Suprapubic skin (tissue), 4 donors: ENCODE data around the gene ZDHHC13. TPM values are rescaled to one million over a fixed set of nuclear protein-coding genes. Genes with fewer than 3 reads are reported as not detected.

Experiments used
- DNase-seq, 2 donors: peaks; one replicate each; pipeline ENCODE4 v3.0.0-alpha.2; 2019; ENCODE audit warnings: low spot score in 2 of 2
- H3K27ac ChIP-seq: fragments of 200-600 bp; sonication (generic); one replicate; pipeline ENCODE4 v1.5.1; 2019
- H3K27me3 ChIP-seq: fragments of 200-600 bp; sonication (generic); one replicate; pipeline ENCODE4 v1.5.1; 2019
- H3K36me3 ChIP-seq: fragments of 200-600 bp; sonication (generic); one replicate; pipeline ENCODE4 v1.5.1; 2019
- H3K4me1 ChIP-seq: fragments of 200-600 bp; sonication (generic); one replicate; pipeline ENCODE4 v1.5.1; 2019
- H3K4me3 ChIP-seq: fragments of 200-600 bp; sonication (generic); one replicate; pipeline ENCODE4 v1.5.1; 2019; ENCODE audit warnings: mild to moderate bottlenecking
- H3K9me3 ChIP-seq: fragments of 200-600 bp; sonication (generic); one replicate; pipeline ENCODE4 v1.5.1; 2019
- EP300 ChIP-seq: sonication (generic); formaldehyde crosslinking; IDR thresholded peaks from one replicate; pipeline ENCODE4 v1.6.1; 2017; ENCODE audit warnings: antibody characterized with exemption
- POLR2A ChIP-seq, 2 donors: fragments of 450-650 bp; IDR thresholded peaks; one replicate each; pipeline ENCODE4 v1.6.1; 2017; ENCODE audit warnings: antibody characterized with exemption in 2 of 2, mild to moderate bottlenecking in 2 of 2, moderate library complexity in 2 of 2
- POLR2AphosphoS5 ChIP-seq, 3 donors: sonication (generic); formaldehyde crosslinking; IDR thresholded peaks; one replicate each; pipeline ENCODE4 v1.6.1; 2017; ENCODE audit warnings: antibody characterized with exemption in 3 of 3
- WGBS: methylation state at CpG from one replicate; pipeline ENCODE4 v1.1.5; 2018; 5-methylcytosine and 5-hydroxymethylcytosine counted together
- total RNA-seq, 4 donors: library from RNA; depleted of rRNA; stranded (reverse); fragments of >200 nt; gene quantifications; one replicate each; pipeline ENCODE4 v1.1.0, GENCODE V29; 2016
- TF ChIP-seq, protein P1 (sequence below), 2 donors: fragments of 200-600 bp in 1 of 2; fragments of 450-650 bp in 1 of 2; sonication (generic) in 1 of 2; IDR thresholded peaks; one replicate each; pipeline ENCODE4 v1.5.1; 2016 to 2019; ENCODE audit warnings: antibody characterized with exemption in 2 of 2, mild to moderate bottlenecking in 1 of 2, moderate library complexity in 1 of 2

The ZDHHC13 gene
- total RNA-seq, 4 donors from 2014 or later, result 23.8 to 74.6 (median 27.0) TPM

- H3K36me3 ChIP-seq, result no peaks in the 10 kb centered on the region
- no peaks in the 10 kb centered on the region for H3K9me3 ChIP-seq
- DNase-seq, result no peak
- no peak overlapping the region for H3K27ac ChIP-seq
- no peak overlapping the region for H3K4me3 ChIP-seq
- no peaks in the 10 kb centered on the region for H3K4me1 ChIP-seq
- no peak for TF ChIP-seq POLR2AphosphoS5 (IDR thresholded peaks at IDR 0.05)
- TF ChIP-seq EP300, result no peak
- TF ChIP-seq POLR2A (IDR thresholded peaks at IDR 0.05), result no peak
- TF ChIP-seq, protein P1, sequence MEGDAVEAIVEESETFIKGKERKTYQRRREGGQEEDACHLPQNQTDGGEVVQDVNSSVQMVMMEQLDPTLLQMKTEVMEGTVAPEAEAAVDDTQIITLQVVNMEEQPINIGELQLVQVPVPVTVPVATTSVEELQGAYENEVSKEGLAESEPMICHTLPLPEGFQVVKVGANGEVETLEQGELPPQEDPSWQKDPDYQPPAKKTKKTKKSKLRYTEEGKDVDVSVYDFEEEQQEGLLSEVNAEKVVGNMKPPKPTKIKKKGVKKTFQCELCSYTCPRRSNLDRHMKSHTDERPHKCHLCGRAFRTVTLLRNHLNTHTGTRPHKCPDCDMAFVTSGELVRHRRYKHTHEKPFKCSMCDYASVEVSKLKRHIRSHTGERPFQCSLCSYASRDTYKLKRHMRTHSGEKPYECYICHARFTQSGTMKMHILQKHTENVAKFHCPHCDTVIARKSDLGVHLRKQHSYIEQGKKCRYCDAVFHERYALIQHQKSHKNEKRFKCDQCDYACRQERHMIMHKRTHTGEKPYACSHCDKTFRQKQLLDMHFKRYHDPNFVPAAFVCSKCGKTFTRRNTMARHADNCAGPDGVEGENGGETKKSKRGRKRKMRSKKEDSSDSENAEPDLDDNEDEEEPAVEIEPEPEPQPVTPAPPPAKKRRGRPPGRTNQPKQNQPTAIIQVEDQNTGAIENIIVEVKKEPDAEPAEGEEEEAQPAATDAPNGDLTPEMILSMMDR (IDR thresholded peaks at IDR 0.05), result no peak
- no peaks in the 10 kb centered on the region for H3K27me3 ChIP-seq
- 41% methylated on average over 3 of the region's 3 CpGs for WGBS
These were observed 82.8 kb downstream of the ZDHHC13 start for GRCh38 chr11:19199771-19200170.

- Histone ChIP-seq H3K4me3 (no peak overlapping the region), H3K4me1 (no peaks in the 10 kb centered on the region), H3K9me3 (no peaks in the 10 kb centered on the region), H3K36me3 (no peaks in the 10 kb centered on the region), H3K27ac (no peak overlapping the region), H3K27me3 (no peaks in the 10 kb centered on the region)
- TF ChIP-seq EP300 (no peak), POLR2AphosphoS5 (IDR thresholded peaks at IDR 0.05) (no peak), POLR2A (IDR thresholded peaks at IDR 0.05) (no peak)
- TF ChIP-seq, protein P1 (IDR thresholded peaks at IDR 0.05), result no peak
- WGBS, result 32% methylated on average over 6 of the region's 6 CpGs
- no peak for DNase-seq
These were observed 83.6 kb downstream of the ZDHHC13 start for GRCh38 chr11:19200410-19201201.

GRCh38 chr11:19201737-19202605 lies 85.0 kb downstream of the ZDHHC13 start, which contains the start of gene CSRP3:
TSS of gene CSRP3 (minus strand) at chr11:19201983. CDS start at chr11:19192448, 9,535 bp downstream.
- no peak within 1 kb of the TSS for H3K27ac ChIP-seq
- TF ChIP-seq, protein P1 (IDR thresholded peaks at IDR 0.05), result no peak
- TF ChIP-seq POLR2AphosphoS5 (IDR thresholded peaks at IDR 0.05) (no peak), POLR2A (IDR thresholded peaks at IDR 0.05) (no peak), EP300 (no peak)
- no peak for DNase-seq
- H3K9me3 ChIP-seq, result no peaks in the 10 kb centered on the region
- WGBS, result 86% methylated on average over 7 of the region's 7 CpGs
- no peaks in the 10 kb centered on the region for H3K27me3 ChIP-seq
- no peaks in the 10 kb centered on the region for H3K4me1 ChIP-seq
- H3K36me3 ChIP-seq, result no peaks in the 10 kb centered on the region
- no peak within 1 kb of the TSS for H3K4me3 ChIP-seq

DNA sequence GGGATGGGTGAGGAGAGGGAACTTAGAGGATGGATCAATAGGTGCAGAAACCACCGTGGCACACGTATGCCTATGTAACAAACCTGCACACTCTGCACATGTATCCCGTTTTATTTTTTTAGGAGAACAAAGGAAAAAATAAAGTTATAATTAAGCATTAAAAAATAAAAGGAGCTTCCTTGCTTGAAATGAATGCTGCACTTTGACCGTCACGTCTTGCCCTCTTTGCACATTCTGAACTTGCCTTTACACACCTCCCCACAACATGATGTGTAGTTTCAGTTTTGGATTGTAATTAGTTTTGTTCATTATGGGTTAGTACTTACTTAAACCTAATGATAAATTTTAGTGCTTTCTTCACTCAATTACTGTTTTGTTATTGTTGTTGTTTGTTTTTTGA lies 87.9 kb downstream of the ZDHHC13 start:
- Histone ChIP-seq H3K4me1 (no peaks in the 10 kb centered on the region), H3K36me3 (no peaks in the 10 kb centered on the region), H3K27ac (no peak overlapping the region), H3K27me3 (no peaks in the 10 kb centered on the region), H3K9me3 (no peaks in the 10 kb centered on the region), H3K4me3 (no peak overlapping the region)
- TF ChIP-seq EP300 (no peak), POLR2AphosphoS5 (IDR thresholded peaks at IDR 0.05) (no peak), POLR2A (IDR thresholded peaks at IDR 0.05) (no peak)
- DNase-seq, result no peak
- WGBS, result 96% methylated on average over 5 of the region's 5 CpGs

DNA sequence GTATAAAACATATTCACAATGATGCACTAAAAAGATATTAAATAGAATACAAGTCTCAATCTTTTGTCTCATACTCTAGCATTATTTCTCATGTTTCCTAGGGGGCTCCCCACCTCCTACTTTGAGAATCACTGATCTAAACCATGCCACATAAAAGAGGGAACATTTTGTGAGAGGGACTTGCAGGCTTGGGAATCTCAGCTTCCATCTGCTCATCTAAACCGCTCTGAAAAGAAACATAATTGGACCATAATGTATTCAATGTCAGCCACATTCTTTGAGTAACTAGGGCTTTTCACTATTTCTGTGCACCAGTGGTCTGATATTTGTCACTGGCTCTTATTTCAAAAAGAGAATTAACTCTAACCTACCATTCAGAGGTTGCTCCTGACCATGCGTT lies 91.2 kb downstream of the ZDHHC13 start:
- H3K9me3 ChIP-seq, result no peaks in the 10 kb centered on the region
- 77% methylated on average over 2 of the region's 2 CpGs for WGBS
- H3K27ac ChIP-seq, result no peak overlapping the region
- no peaks in the 10 kb centered on the region for H3K4me1 ChIP-seq
- no peak for TF ChIP-seq EP300
- no peak for DNase-seq
- no peaks in the 10 kb centered on the region for H3K27me3 ChIP-seq
- H3K4me3 ChIP-seq, result no peak overlapping the region
- no peaks in the 10 kb centered on the region for H3K36me3 ChIP-seq
